Loucy (cell line): ENCODE results near the gene DENND6A.
A peak's percentile ranks its signal among the peaks of the same experiment; 100 is the strongest.

Experiments used
- H2AFZ ChIP-seq: fragments of 200-600 bp; sonication (generic); 2 replicates; pipeline ENCODE4 v1.6.0; 2016; ENCODE audit warnings: antibody characterized with exemption, mild to moderate bottlenecking, low read length, moderate library complexity
- H3F3A ChIP-seq: fragments of 200-600 bp; 2 replicates; pipeline ENCODE4 v1.6.0; 2016; ENCODE audit warnings: antibody characterized with exemption, low read depth, mild to moderate bottlenecking
- H3K27me3 ChIP-seq: fragments of 200-600 bp; sonication (generic); 2 replicates; pipeline ENCODE4 v1.6.1; 2014; ENCODE audit warnings: low read length, mild to moderate bottlenecking; ENCODE audit not compliant: insufficient read depth, poor library complexity, severe bottlenecking
- H3K36me3 ChIP-seq: fragments of 200-600 bp; sonication (generic); 2 replicates; pipeline ENCODE4 v1.6.1; 2016; ENCODE audit warnings: low read length; ENCODE audit not compliant: insufficient read depth
- H3K4me1 ChIP-seq: fragments of 200-600 bp; sonication (generic); 2 replicates; pipeline ENCODE4 v1.5.1; 2014; ENCODE audit warnings: low read length, mild to moderate bottlenecking; ENCODE audit not compliant: insufficient read depth, poor library complexity, severe bottlenecking
- H3K4me2 ChIP-seq: fragments of 200-600 bp; sonication (generic); 2 replicates; pipeline ENCODE4 v1.6.0; 2014; ENCODE audit warnings: antibody characterized with exemption, low read length, low read depth, mild to moderate bottlenecking; ENCODE audit not compliant: poor library complexity, severe bottlenecking
- H3K4me3 ChIP-seq: fragments of 200-600 bp; sonication (generic); 2 replicates; pipeline ENCODE4 v1.5.1; 2014; ENCODE audit warnings: low read length, mild to moderate bottlenecking, mixed read lengths; ENCODE audit not compliant: poor library complexity, severe bottlenecking
- H3K79me2 ChIP-seq: fragments of 200-600 bp; sonication (generic); 2 replicates; pipeline ENCODE4 v1.6.1; 2014; ENCODE audit warnings: low read length; ENCODE audit not compliant: insufficient read depth
- H3K9ac ChIP-seq: fragments of 200-600 bp; sonication (generic); 2 replicates; pipeline ENCODE4 v1.6.0; 2014; ENCODE audit warnings: mild to moderate bottlenecking, low read depth, low read length, moderate library complexity; ENCODE audit not compliant: poor library complexity, severe bottlenecking
- H3K9me2 ChIP-seq: fragments of 200-600 bp; sonication (generic); replicated peaks from 2 replicates; pipeline ENCODE4 v1.6.1; 2016; ENCODE audit warnings: low read depth, low read length, mixed read lengths
- H3K9me3 ChIP-seq: fragments of 200-600 bp; sonication (generic); 2 replicates; pipeline ENCODE4 v1.6.1; 2014; ENCODE audit warnings: mild to moderate bottlenecking, antibody characterized with exemption, low read length, low read depth; ENCODE audit not compliant: insufficient read depth
- H4K20me1 ChIP-seq: fragments of 200-600 bp; sonication (generic); 2 replicates; pipeline ENCODE4 v1.6.0; 2014; ENCODE audit warnings: antibody characterized with exemption, low read length, mild to moderate bottlenecking; ENCODE audit not compliant: insufficient read depth, poor library complexity, severe bottlenecking
- CTCF ChIP-seq: fragments of 200-600 bp; sonication (generic); conservative IDR thresholded peaks from 2 replicates; pipeline ENCODE4 v1.5.1; 2014; ENCODE audit warnings: mild to moderate bottlenecking, antibody characterized with exemption, low read length
- EZH2phosphoT487 ChIP-seq: fragments of 200-600 bp; IDR thresholded peaks from 2 replicates; pipeline ENCODE4 v1.6.1; 2018; ENCODE audit warnings: antibody characterized with exemption, mild to moderate bottlenecking, moderate library complexity, borderline replicate concordance

The DENND6A gene, protein sequence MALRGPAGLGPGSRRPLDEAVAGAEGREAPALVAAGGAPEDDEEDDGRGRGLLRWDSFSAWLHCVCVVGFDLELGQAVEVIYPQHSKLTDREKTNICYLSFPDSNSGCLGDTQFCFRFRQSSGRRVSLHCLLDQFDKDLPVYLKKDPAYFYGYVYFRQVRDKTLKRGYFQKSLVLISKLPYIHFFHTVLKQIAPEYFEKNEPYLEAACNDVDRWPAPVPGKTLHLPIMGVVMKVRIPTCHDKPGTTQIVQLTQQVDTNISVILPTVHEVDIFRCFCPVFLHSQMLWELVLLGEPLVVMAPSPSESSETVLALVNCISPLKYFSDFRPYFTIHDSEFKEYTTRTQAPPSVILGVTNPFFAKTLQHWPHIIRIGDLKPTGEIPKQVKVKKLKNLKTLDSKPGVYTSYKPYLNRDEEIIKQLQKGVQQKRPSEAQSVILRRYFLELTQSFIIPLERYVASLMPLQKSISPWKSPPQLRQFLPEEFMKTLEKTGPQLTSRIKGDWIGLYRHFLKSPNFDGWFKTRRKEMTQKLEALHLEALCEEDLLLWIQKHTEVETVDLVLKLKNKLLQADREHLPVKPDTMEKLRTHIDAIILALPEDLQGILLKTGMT

DNA sequence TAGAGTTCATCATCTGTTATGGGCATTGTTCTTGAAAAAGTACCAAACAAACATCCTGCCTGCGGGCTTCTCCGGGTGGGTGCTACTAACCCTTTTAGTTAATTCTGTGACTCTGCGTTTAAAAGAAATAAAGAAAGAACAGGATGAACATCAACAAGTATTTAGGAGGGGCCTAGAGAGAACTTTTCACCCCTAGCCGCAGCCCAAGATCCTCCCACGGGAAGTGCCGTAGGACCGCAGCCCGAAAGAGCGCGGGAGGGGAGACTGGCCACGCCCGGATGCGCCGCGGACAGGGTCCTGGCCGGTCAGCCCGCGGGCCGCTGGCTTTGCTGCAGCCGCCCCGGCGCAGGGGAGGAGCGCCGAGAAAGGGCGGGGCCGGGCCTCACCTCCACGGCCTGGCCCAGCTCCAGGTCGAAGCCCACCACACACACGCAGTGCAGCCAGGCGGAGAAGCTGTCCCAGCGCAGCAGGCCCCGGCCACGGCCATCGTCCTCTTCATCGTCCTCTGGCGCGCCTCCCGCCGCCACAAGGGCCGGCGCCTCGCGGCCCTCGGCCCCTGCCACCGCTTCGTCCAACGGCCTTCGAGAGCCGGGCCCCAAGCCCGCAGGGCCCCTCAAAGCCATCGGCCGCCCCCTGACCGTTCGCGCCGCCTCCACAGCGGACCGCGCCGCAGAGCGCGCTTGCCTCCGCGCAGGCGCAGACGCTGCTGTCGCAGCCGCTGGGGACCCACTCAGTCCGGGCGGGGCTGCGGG is at the start of gene DENND6A:
TSS of gene DENND6A (minus strand) at position 682 of the 752 bp plus-strand sequence. CDS start at position 623, 59 bp downstream.
- H4K20me1 ChIP-seq = peaks cover 35% of the 10 kb centered on the region
- peak within 1 kb of the TSS; percentile 77 for H3K4me3 ChIP-seq
- H3K79me2 ChIP-seq = peaks cover 48% of the 10 kb centered on the region
- H3K9ac ChIP-seq = peak within 1 kb of the TSS; percentile 80
- H3K4me1 ChIP-seq = peaks cover 33% of the 10 kb centered on the region
- no peaks in the 10 kb centered on the region for H3K27me3 ChIP-seq
- H3K9me2 ChIP-seq = no peaks in the 10 kb centered on the region
- H2AFZ ChIP-seq = peak within 1 kb of the TSS; percentile 83
- H3F3A ChIP-seq = no peaks in the 10 kb centered on the region
- no peaks in the 10 kb centered on the region for H3K36me3 ChIP-seq
- no peaks in the 10 kb centered on the region for H3K9me3 ChIP-seq
- TF ChIP-seq EZH2phosphoT487 (no peak), CTCF (no peak)
- peak within 1 kb of the TSS; percentile 98 for H3K4me2 ChIP-seq

DNA sequence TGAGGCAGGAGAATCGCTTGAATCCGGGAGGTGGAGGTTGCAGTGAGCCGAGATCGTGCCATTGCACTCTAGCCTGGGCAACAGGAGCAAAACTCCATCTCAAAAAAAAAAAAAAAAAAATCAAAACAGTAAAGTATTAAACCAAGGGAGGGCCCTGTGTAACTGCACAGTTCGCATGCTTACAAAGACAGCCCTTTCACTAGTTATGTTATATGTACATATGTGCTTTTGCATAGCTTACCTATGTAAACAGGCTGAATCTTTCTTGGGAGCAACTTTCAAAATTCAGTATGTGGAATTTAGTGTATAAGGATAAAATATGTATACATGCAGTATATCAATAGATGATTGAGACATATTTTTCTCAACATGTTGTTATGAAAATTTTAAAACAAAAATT is 47.1 kb upstream of the DENND6A start:
- TF ChIP-seq EZH2phosphoT487 (no peak), CTCF (no peak)
- Histone ChIP-seq H3K9me3 (no peaks in the 10 kb centered on the region), H4K20me1 (no peaks in the 10 kb centered on the region), H3K79me2 (no peaks in the 10 kb centered on the region), H3K4me1 (no peaks in the 10 kb centered on the region), H3K27me3 (no peaks in the 10 kb centered on the region), H2AFZ (no peak overlapping the region), H3F3A (no peaks in the 10 kb centered on the region), H3K36me3 (no peaks in the 10 kb centered on the region), H3K9ac (no peak overlapping the region), H3K9me2 (no peaks in the 10 kb centered on the region), H3K4me2 (no peak overlapping the region), H3K4me3 (no peak overlapping the region)

- H3F3A ChIP-seq = no peaks in the 10 kb centered on the region
- no peaks in the 10 kb centered on the region for H3K9me2 ChIP-seq
- no peak overlapping the region for H3K4me3 ChIP-seq
- no peaks in the 10 kb centered on the region for H3K79me2 ChIP-seq
- H3K4me1 ChIP-seq = no peaks in the 10 kb centered on the region
- no peak overlapping the region for H3K9ac ChIP-seq
- H3K9me3 ChIP-seq = no peaks in the 10 kb centered on the region
- no peaks in the 10 kb centered on the region for H3K36me3 ChIP-seq
- no peaks in the 10 kb centered on the region for H3K27me3 ChIP-seq
- no peak overlapping the region for H2AFZ ChIP-seq
- H4K20me1 ChIP-seq = no peaks in the 10 kb centered on the region
- TF ChIP-seq CTCF = no peak
- no peak for TF ChIP-seq EZH2phosphoT487
- H3K4me2 ChIP-seq = no peak overlapping the region
Measured at GRCh38 chr3:57738391-57738790, 45.5 kb upstream of the DENND6A start.
